GM23248 (cell line): ENCODE measurements around the gene NRG3.

Source experiments
- EZH2 ChIP-seq: fragments of 200-600 bp; sonication (generic); IDR thresholded peaks from 2 replicates; pipeline ENCODE4 v1.6.1; 2018; ENCODE audit warnings: antibody characterized with exemption, mild to moderate bottlenecking; ENCODE audit not compliant: insufficient read depth, poor library complexity, severe bottlenecking
- EZH2phosphoT487 ChIP-seq: fragments of 200-600 bp; sonication (generic); IDR thresholded peaks from 2 replicates; pipeline ENCODE4 v1.6.1; 2018; ENCODE audit warnings: antibody characterized with exemption, moderate library complexity, mild to moderate bottlenecking, low read depth; ENCODE audit not compliant: insufficient read depth

- TF ChIP-seq EZH2, result no peak
- TF ChIP-seq EZH2phosphoT487, result no peak
These were observed 200.6 kb downstream of the NRG3 start for GRCh38 chr10:82075605-82076004.
